GM18505 (cell line): ENCODE data around the gene ATG101.
"Not testable (repeated sequence)": the region's sequence is repeated elsewhere in the genome, so short reads cannot be mapped to it uniquely, and the experiment has no call there.

ENCODE experiments used
- ATAC-seq: cut with Tn5 transposase; IDR thresholded peaks from one replicate; pipeline ENCODE4 v1.9.1; 2021; ENCODE audit not compliant: unreplicated experiment
- POLR2A ChIP-seq: IDR thresholded peaks from 4 replicates; pipeline ENCODE4 v1.6.1; 2011; ENCODE audit warnings: borderline replicate concordance; ENCODE audit not compliant: insufficient read depth, insufficient read length; ENCODE audit errors: extremely low read depth

ATG101 gene

GRCh38 chr12:52097045-52097666 lies 27.4 kb downstream of the ATG101 start:
- no peak for TF ChIP-seq POLR2A
- ATAC-seq: no peak

GRCh38 chr12:52104431-52105089 lies 34.8 kb downstream of the ATG101 start:
- not testable (repeated sequence) for ATAC-seq

GRCh38 chr12:52116222-52117125 lies 46.7 kb downstream of the ATG101 start:
- ATAC-seq: not testable (repeated sequence)

- ATAC-seq: not testable (repeated sequence)
Observed at GRCh38 chr12:52117806-52118475, 48.2 kb downstream of the ATG101 start.

- TF ChIP-seq POLR2A: no peak
- ATAC-seq: no peak
Observed at GRCh38 chr12:52119398-52120254, 49.8 kb downstream of the ATG101 start.

- ATAC-seq: no peak
- no peak for TF ChIP-seq POLR2A
Observed at GRCh38 chr12:52120951-52121823, 51.4 kb downstream of the ATG101 start.

GRCh38 chr12:52121824-52122539 lies 52.2 kb downstream of the ATG101 start:
- TF ChIP-seq POLR2A: no peak
- no peak for ATAC-seq

- ATAC-seq: no peak
- TF ChIP-seq POLR2A: no peak
Observed at GRCh38 chr12:52122540-52122871, 52.7 kb downstream of the ATG101 start.

- no peak for ATAC-seq
- no peak for TF ChIP-seq POLR2A
Observed at GRCh38 chr12:52122904-52123303, 53.1 kb downstream of the ATG101 start.

GRCh38 chr12:52123487-52124186 lies 53.9 kb downstream of the ATG101 start:
- TF ChIP-seq POLR2A: no peak
- ATAC-seq: no peak

- ATAC-seq: no peak
- TF ChIP-seq POLR2A: no peak
Observed at GRCh38 chr12:52125476-52125900, 55.7 kb downstream of the ATG101 start.

GRCh38 chr12:52126050-52126604 lies 56.3 kb downstream of the ATG101 start:
- ATAC-seq: no peak
- TF ChIP-seq POLR2A: no peak
